GM19395 (cell line): Measurements from ENCODE around the gene KCNAB3.

ENCODE experiments used
- ATAC-seq: cut with Tn5 transposase; IDR thresholded peaks from one replicate; pipeline ENCODE4 v1.9.1; 2021; ENCODE audit warnings: mild to moderate bottlenecking, moderate library complexity; ENCODE audit not compliant: unreplicated experiment

The KCNAB3 gene

DNA sequence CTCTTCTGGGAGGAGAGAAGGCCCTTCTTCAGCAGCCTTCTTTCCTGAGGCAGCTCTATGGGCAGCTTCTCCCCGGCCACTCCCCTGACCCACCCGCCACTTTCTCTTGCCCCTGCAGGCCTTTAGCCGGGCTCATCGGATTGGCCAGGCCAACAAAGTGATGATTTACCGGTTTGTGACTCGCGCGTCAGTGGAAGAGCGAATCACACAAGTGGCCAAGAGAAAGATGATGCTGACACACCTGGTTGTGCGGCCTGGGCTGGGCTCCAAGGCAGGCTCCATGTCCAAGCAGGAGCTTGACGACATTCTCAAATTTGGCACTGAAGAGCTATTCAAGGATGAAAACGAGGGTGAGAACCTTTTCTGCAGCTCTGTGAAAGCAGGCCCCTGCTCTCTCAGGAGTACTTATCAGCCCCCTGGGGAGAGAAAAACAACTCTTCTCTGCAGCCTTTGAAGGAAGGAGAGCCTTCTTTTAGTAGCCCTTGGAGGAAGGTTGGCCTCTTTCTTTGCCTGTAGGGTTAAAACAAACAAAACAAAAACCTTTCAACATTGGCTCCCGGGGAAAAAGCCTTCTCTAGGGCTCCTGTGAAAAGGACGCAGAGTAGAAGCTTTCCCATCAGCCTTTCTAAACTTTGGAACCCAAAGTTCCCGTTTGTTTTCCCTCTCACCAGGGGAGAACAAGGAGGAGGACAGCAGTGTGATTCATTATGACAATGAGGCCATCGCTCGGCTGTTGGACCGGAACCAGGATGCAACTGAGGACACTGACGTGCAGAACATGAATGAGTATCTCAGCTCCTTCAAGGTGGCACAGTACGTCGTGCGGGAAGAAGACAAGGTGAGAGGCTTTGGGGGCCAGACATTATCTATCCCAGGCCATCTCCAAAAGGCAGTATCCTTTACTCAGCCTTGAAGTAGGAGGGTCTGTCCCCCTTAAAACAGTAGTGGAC, 26.2 kb downstream of the KCNAB3 start:
- ATAC-seq: no peak

DNA sequence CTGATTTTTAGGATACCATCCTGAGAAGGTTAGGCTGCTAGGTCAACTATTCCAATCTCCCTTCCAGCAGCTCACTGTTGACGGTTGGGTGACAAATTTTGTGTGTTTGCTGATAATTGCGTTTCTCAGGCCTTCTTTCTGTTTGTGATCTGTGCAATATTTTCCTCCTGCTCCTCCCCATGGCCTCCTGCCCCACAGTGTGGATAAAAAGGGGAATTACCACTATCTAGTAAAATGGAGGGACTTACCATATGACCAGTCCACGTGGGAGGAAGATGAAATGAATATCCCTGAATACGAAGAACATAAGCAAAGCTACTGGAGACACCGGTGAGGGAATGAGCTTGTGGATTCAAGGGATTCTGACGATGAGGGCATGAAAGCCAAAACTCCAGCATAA, 31.9 kb downstream of the KCNAB3 start:
- ATAC-seq: no peak

DNA sequence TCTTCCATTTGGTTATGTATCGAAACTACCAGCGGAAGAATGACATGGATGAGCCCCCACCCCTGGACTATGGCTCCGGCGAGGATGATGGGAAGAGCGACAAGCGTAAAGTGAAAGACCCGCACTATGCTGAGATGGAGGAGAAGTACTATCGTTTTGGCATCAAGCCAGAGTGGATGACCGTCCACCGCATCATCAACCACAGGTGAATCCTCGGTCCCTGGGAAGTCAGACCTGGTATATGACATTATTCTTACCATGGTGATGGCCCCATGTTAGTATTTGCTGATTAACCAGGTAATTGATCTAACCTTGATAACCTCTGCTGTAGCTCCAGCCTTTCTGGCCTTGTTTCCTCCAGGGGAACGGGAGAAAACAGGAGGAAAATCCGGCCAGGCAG, 32.6 kb downstream of the KCNAB3 start:
- ATAC-seq: no peak

DNA sequence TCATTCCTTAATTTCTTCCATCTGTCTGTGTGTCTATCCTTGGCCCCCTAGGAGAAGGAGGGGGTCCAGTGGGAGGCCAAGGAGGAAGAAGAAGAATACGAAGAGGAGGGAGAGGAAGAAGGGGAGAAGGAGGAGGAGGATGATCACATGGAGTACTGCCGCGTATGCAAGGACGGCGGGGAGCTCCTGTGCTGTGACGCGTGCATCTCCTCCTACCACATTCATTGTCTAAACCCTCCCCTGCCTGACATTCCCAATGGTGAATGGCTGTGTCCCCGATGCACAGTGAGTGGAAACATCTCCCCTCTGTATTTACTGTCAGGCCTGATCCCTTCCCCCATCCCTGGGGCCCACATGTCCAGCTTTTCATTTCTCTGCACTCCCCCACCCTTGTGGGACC, 34.8 kb downstream of the KCNAB3 start:
- no peak for ATAC-seq

DNA sequence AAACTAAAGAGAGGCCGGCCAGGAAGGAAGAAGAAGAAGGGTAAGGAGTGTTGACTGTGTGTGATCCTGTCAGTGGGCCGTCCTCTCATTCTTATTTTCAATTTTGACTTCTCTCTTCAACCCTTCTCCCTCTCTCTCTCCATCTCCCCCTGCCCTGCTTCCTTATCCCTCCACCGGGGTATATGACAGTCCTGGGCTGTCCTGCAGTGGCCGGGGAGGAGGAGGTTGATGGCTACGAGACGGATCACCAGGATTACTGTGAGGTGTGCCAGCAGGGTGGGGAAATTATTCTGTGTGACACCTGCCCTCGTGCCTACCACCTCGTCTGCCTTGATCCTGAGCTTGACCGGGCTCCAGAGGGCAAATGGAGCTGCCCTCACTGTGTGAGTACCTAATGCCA, 35.4 kb downstream of the KCNAB3 start:
- no peak for ATAC-seq

DNA sequence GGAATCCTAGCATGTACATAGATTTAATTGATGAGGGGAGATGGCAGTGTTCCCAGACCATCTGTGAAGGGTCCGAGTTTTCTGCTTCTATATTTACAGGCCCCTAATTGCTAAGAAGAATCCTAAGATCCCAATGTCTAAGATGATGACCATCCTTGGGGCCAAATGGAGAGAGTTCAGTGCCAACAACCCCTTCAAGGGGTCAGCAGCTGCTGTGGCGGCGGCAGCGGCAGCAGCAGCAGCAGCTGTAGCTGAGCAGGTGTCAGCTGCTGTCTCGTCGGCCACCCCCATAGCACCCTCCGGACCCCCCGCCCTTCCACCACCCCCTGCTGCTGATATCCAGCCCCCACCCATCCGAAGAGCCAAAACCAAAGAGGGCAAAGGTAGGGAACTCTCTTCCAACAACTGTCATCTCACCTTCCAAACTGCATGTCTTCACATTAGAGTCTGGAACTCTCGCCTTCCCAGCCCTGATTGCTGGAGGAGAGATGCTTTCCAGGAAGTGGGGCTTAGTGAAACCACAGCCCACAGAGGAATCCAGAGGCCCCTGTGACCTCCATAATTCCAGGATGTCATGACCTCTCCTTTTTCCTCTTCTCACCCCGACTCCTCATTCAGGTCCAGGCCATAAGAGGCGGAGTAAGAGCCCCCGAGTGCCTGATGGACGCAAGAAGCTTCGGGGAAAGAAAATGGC, 36.3 kb downstream of the KCNAB3 start:
- ATAC-seq: no peak

DNA sequence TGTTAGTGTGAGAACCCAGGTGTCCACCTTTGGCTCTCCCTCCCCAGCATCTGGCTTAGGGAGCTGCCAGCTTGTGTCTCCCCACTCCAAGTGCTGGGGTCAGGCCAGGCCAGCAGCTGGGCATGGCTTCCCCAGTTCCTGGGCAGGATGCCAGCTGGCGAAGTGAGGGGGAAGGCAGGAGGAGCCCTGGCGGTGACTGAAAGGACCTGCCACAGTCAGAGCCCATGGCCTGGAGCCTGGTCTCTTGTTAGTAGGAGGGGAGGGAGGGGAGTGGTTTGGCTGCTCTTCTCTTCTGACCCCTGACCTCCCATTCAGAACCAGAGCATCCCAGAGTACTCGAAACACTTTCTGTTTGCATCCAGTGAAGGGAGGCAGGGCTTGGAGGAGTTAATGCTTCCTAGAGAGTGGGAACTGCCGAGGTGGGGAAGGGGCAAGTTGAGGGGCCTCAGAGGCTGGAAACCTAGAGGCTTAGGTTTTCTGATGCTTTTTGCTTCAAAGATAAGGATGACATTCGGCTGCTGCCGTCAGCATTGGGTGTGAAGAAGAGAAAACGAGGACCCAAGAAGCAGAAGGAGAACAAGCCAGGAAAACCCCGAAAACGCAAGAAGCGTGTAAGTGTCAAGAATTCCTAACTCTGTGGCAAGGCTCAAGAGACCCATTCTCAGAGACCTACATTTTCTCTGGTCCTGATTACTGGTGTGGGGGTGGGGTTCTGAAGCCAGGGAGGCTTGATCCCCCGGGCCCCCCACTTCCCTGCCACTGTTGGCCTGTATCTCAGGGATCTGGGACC, 40.3 kb downstream of the KCNAB3 start:
- ATAC-seq: no peak

DNA sequence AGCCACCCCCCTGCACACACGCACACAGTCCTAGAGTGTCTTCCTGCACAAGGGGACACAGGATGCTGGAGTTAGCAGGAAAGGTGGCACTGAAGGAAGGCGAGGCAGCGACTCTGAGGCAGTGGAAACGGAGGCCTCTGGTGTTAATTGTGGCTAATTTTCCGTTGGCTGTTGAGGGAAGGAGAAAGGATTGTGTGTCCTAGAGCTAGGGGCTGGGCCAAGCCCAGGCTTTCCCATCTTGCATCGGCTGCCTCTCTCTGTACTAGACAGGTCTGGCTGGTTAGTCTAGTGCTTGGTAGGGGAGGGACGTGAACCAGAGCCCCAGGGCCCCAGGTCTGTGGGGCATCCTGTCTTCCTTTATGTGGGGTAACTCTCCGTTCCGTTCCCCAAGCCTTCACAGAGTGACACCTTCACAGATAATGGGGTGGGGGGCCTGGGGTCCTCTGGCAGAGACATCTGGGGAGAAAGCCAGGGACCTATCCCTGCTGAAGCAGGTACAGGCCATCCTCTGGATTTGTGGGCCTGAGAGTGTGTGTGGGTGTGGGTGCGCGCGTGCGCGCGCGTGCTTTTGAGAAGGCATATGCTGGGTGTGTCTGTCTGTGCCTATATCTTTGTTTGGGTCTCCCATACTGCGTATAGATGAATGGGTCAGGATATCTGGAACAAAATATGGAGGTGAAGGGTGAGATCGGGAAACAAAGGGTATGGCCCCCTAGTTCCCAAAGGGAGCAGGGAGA, 41.3 kb downstream of the KCNAB3 start, which contains the start of gene CHD3:
TSS of gene CHD3 (plus strand) at position 606 of the 737 bp plus-strand sequence. CDS start 212 bp downstream, outside the sequence.
- no peak for ATAC-seq

DNA sequence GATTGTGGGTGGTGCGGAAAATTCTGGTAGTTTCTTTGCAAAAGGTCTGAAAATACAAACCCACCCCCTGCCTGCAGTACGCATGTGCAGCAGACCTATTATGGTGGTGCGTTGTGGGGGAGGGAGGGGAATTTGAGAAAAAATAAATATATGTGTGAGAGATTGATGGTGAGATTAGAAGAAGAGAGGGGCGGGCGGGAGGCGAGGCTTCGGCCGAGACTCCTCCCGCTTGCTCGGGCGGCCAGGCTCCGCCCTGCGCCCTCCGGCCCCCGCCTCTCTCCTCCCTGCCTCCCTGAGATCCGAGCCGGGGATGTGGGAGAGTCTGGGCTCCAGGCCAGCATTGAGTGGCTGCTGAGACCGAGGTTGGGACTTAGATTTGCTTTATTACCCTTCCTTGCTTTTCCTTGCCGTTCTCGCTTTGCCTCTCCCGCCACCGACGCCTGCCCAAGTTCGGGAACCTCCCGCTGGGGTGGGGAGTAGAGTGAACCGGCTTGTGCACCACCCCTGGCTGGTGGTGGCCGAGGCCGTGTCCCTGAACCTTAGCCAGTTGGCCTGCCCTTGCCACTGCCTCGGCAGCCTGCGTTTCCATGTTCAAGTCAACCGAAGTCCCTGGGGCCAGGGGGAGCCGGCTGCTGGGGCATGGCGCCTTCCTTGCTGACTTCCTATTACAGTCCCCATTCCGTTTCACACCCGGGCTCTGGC, 42.0 kb downstream of the KCNAB3 start:
- ATAC-seq: no peak

DNA sequence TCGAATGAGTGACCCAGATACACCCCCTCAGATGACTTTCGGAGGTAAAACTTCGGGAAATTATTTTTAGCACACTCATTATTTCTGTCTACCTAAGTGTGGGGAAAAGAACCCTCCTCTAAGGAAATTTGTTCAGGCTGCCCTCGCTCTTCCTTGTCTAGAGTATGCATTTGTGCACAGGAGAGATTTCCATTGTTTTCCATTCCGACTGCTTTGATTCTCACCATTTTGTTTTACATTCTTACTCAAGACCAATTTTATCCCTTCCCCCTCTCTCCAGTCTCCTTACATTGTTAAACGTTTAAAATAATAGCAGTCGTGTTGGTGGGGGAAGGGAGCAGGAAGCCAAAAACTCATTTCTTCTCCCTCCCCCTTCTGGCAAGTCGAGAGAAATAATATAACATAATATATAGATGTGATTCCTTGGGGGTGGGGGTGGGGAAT, 42.6 kb downstream of the KCNAB3 start:
- ATAC-seq: no peak

DNA sequence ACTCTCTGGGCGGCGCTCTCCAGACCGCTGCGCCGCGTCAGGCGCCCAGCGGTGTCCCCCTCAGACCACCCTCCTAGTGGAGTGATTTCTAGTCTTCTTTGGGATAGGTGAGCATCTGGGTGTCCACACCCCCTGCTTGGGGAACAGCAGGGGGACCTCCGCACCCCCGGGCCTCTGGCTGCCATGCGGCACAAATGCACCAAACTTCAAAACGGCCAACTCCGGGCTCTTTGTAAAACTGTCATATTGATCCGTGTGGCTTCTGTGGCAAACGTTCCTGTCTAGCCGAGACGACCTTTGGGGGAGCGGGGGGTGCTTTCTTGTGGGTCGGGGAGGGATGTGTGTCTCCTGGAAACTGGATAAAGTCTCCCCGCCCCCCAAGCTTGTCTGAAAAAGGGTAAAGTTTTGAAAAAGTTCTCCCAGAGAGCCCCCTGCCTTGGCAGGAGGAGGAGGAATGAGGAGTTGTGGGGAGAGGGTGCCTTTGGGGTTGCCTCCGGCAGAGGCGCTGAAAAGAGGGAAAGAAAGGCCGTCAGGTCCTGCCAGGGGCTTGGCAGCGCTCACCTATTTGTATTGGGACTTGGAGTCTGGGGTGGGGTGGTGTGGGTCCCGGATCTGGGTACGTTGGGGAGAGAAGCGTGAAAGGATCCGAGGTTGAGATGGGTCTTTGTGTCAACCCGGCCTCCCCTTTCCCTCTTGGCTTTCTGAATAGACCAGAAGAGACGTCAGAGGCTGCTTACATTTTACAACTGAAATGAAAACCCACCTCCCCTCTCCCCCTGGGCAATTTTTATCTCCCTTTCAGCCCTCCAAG, 43.2 kb downstream of the KCNAB3 start:
- no peak for ATAC-seq

DNA sequence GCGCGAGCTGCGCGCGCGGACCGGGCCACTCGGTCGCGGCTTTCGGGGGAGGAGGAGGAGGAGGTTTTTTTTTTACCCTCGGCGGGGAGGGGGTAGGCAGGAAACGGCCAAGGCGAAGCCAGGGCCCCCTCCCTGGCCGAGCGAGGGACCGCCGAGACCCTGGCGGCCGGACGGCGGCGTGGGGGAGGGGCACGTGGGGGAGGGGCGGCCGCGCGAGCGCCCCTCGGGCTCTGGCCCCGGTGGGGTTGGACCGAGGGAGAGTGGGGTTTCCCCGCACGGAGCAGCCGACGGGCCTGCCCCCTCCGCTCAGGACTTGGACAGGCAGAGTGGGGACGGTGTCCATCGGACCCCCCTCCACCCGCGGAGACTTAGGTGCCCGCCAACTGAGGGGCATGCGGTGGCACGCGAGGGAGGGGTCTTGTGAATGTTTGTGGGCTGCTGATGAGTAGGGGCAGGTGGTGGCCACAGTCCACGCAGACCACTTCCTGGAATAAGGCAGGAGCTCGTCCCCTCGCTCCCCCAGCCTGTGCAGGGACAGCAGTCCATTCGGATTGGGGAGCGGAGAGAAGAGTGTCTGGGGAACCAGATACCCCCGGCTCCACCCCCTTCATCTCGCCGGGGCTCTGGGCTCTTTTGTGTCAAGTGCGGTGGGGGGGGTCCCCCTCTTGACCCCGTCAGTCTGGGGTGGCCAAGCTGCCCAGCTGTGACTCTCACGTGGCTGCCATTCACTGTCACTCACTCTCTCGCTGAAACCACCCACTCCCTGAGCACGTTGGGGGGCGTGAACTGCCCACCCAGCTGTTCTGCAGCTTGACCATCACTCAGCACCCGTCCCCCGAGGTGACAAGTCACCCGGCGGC, 44.1 kb downstream of the KCNAB3 start:
- ATAC-seq: no peak

DNA sequence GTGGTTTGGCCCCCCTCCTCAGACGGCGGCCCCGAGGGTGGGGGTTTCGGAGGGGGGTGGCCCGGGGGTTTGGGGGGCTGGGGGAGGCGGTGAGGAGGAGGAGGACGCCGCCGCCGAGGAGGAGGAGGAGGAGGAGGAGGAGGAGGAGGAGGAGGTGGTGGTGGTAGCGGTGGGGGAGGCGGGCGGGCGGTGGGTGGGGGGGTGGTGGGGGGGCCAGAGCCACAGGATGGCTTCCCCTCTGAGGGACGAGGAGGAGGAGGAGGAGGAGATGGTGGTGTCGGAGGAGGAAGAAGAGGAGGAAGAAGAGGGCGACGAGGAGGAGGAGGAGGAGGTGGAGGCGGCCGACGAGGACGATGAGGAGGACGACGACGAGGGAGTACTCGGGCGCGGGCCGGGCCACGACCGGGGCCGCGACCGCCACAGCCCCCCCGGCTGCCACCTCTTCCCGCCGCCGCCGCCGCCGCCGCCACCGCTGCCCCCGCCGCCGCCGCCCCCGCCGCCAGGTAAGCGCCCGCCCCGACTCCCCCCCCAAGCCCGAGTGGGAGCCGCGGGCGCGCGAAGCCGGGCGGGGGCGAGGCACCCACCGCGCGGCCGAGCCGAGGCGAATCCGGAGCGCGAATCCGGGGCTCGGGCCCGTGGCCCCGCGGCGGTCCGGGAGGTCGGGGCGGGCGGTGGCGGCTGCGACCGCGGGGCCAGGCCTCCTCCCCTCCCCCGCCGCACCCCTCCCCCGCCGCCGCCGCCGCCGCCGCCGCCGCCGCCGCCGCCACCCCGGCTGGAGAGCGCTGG, 44.9 kb downstream of the KCNAB3 start:
- no peak for ATAC-seq

DNA sequence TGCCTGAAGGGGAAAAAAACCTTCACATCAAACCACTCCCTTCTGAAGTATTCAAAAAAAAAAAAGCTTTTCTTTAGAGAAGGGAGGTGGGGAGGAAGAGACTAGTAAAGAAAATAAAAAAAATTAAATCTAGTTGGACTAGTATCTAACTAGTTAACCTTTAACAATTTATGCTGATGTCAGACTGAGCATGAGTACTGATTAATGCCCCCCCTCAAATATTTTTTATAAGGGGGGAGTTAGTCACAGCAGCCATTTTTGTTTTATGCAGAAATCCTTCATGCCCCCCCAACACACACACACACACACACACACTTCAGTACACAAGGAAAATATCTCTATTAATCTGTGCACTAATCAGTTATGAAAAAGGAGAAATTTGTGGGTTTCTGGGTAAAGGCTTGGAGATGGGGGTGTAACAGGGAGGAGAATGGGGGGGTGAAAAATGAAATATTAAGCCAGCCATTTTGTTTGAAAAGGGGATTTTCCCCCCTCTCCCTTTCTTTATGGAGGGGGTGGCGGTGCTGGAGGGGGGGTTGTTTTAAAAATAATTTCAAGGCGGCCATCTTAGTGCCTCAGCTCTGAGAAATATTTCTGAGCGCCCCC, 45.8 kb downstream of the KCNAB3 start:
- no peak for ATAC-seq

DNA sequence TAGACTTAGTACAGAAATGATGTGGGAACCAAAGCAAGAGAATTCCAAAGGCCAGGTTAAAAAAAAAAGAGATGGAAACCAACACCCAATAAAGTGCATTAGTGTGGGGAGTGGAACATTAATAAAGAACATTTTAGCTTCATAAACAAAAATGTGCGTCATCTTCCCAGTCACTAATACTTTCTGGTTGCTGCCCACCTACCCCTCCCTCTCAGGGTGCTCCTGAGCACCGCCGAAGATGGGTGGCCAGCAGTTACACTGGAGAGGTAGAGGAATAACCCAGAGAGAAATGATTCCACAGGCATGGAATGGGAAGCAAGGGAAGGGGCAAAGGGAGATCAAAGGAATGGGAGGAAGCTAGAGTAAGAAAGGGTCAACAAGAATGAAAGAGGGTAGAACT, 47.0 kb downstream of the KCNAB3 start:
- ATAC-seq: no peak

DNA sequence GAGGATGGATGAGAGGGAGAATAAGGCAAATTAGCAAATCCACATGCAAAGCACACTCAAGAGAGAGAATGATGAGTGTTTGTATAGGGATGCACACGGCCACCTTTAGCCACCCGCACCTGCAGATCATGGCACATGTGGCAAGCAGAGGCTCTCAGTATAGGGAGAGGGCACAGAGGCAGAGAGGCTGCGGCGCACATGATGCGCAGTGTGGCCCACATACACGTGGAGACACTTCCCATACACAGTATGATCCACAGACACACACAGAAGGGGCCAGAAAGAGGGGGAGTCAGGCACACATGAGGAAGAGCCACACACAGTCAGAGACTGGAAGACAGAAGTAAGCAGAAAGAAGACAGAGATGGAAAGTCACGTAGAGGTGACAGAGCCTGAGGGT, 47.6 kb downstream of the KCNAB3 start:
- no peak for ATAC-seq
